Activated gamma-delta T cell (primary cell): ENCODE data around the gene GPR89A.
"Not testable (repeated sequence)": the region's sequence is repeated elsewhere in the genome, so short reads cannot be mapped to it uniquely, and the experiment has no call there.

Experiments
- DNase-seq: peaks from one replicate; lab custom pipeline; 2025; lab: John Stamatoyannopoulos, UW

The GPR89A gene

GRCh38 chr1:145717833-145718232 lies 110.0 kb downstream of the GPR89A start:
- DNase-seq = no peak

- DNase-seq = not testable (repeated sequence)
Observed at GRCh38 chr1:145718465-145718864, 110.7 kb downstream of the GPR89A start.

- DNase-seq = no peak
Observed at GRCh38 chr1:145719230-145720079, 111.7 kb downstream of the GPR89A start, which contains the start of gene CD160. CD160 (plus strand) TSS chr1:145719499; CDS start chr1:145728328, 8,829 bp downstream.
